Prostate gland (tissue), 2 donors: Measurements from ENCODE around the gene FAM72D.
"Not testable (repeated sequence)": the region's sequence is repeated elsewhere in the genome, so short reads cannot be mapped to it uniquely, and the experiment has no call there.

ENCODE experiments used
- POLR2AphosphoS5 ChIP-seq: sonication (generic); formaldehyde crosslinking; IDR thresholded peaks from one replicate; pipeline ENCODE4 v1.6.1; 2017; ENCODE audit warnings: antibody characterized with exemption
- TF ChIP-seq, protein P1 (sequence below), 4 experiments: fragments of 200-600 bp in 2 of 4; fragments of 450-650 bp in 2 of 4; sonication (generic) in 2 of 4; IDR thresholded peaks; 1 replicate in 3 of 4; 2 replicates in 1 of 4; pipeline ENCODE4 v1.5.1; 2016 to 2019; ENCODE audit warnings: antibody characterized with exemption in 4 of 4, mild to moderate bottlenecking in 2 of 4, moderate library complexity in 2 of 4

DNA sequence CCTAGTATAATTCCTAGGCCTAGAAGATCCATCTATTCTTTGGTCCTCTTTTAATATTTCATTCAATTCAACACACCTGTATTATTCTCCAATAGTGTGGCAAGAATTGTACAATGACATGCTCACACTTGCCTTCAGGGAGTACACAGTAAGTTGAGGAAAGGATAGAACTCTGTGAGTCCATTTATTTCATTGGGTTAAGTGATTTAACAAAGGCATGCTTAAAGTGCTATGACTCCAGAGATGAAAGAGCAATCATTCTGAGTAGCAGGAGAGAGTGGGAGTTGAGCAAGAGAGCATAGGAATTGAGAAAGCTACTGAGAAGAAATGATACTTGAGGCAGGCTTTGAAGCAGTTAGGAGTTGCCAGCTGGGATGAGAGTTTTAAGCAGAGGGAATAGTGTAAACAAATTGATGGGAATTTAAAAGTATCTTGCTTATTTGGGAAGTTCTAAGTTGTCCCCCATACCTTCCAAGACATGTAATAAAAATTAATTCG lies 18.8 kb downstream of the FAM72D start:
- not testable (repeated sequence) for TF ChIP-seq POLR2AphosphoS5
- TF ChIP-seq, protein P1, sequence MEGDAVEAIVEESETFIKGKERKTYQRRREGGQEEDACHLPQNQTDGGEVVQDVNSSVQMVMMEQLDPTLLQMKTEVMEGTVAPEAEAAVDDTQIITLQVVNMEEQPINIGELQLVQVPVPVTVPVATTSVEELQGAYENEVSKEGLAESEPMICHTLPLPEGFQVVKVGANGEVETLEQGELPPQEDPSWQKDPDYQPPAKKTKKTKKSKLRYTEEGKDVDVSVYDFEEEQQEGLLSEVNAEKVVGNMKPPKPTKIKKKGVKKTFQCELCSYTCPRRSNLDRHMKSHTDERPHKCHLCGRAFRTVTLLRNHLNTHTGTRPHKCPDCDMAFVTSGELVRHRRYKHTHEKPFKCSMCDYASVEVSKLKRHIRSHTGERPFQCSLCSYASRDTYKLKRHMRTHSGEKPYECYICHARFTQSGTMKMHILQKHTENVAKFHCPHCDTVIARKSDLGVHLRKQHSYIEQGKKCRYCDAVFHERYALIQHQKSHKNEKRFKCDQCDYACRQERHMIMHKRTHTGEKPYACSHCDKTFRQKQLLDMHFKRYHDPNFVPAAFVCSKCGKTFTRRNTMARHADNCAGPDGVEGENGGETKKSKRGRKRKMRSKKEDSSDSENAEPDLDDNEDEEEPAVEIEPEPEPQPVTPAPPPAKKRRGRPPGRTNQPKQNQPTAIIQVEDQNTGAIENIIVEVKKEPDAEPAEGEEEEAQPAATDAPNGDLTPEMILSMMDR (IDR thresholded peaks at IDR 0.05): not testable (repeated sequence)
